SK-N-SH treated with all-trans-retinoic acid at 6 μM for 48 hours (cell line): Measurements from ENCODE around the gene SSR2.

Source experiments
- ATAC-seq: fragments of 200-7000 bp; cut with Tn5 transposase; 3 replicates; pipeline ENCODE4 v1.9.1; 2020; ENCODE audit warnings: mild to moderate bottlenecking, moderate library complexity
- ARNTL ChIP-seq: fragments of 450-650 bp; formaldehyde crosslinking; IDR thresholded peaks from 2 replicates; pipeline ENCODE4 v1.5.0; 2020; ENCODE audit warnings: low read depth, mild to moderate bottlenecking, moderate library complexity, borderline replicate concordance
- BACH2 ChIP-seq: fragments of 250-450 bp; sonication (Bioruptor Pico); IDR thresholded peaks from 2 replicates; pipeline ENCODE4 v1.9.0; 2021; ENCODE audit warnings: mild to moderate bottlenecking, borderline replicate concordance
- CSDC2 ChIP-seq: fragments of 250-450 bp; sonication (Bioruptor Pico); IDR thresholded peaks from 2 replicates; pipeline ENCODE4 v1.5.0; 2020; ENCODE audit warnings: mild to moderate bottlenecking, moderate library complexity
- CSRNP3 ChIP-seq: fragments of 250-450 bp; sonication (Bioruptor Pico); IDR thresholded peaks from 2 replicates; pipeline ENCODE4 v1.5.1; 2021; ENCODE audit warnings: mild to moderate bottlenecking, moderate library complexity
- ESRRG ChIP-seq: fragments of 250-450 bp; sonication (Bioruptor Pico); IDR thresholded peaks from 2 replicates; pipeline ENCODE4 v1.6.1; 2021; ENCODE audit warnings: mild to moderate bottlenecking
- GLIS3 ChIP-seq: fragments of 250-450 bp; sonication (Bioruptor Pico); IDR thresholded peaks from 2 replicates; pipeline ENCODE4 v1.5.0; 2020; ENCODE audit warnings: mild to moderate bottlenecking, moderate library complexity
- ISL1 ChIP-seq: fragments of 250-450 bp; sonication (Bioruptor Pico); IDR thresholded peaks from 2 replicates; pipeline ENCODE4 v2.1.2; 2022; ENCODE audit warnings: mild to moderate bottlenecking, moderate library complexity
- OSR1 ChIP-seq: fragments of 250-450 bp; sonication (Bioruptor Pico); IDR thresholded peaks from 2 replicates; pipeline ENCODE4 v1.8.0; 2022; ENCODE audit warnings: moderate library complexity, mild to moderate bottlenecking, inconsistent platforms
- PATZ1 ChIP-seq: fragments of 250-450 bp; sonication (Bioruptor Pico); IDR thresholded peaks from 2 replicates; pipeline ENCODE4 v1.8.0; 2020; ENCODE audit warnings: mild to moderate bottlenecking, moderate library complexity, borderline replicate concordance
- POU6F1 ChIP-seq: fragments of 250-450 bp; sonication (Bioruptor Pico); IDR thresholded peaks from 2 replicates; pipeline ENCODE4 v1.8.0; 2021; ENCODE audit warnings: low read depth, mild to moderate bottlenecking, moderate library complexity, borderline replicate concordance
- RARB ChIP-seq: fragments of 250-450 bp; sonication (Bioruptor Pico); IDR thresholded peaks from 2 replicates; pipeline ENCODE4 v1.8.0; 2021; ENCODE audit warnings: mild to moderate bottlenecking, moderate library complexity
- SNAI2 ChIP-seq: fragments of 250-450 bp; sonication (Bioruptor Pico); IDR thresholded peaks from 2 replicates; pipeline ENCODE4 v1.5.0; 2020; ENCODE audit warnings: mild to moderate bottlenecking, moderate library complexity
- TCF4 ChIP-seq: fragments of 250-450 bp; sonication (Bioruptor Pico); IDR thresholded peaks from 2 replicates; pipeline ENCODE4 v1.8.0; 2021; ENCODE audit warnings: mild to moderate bottlenecking, moderate library complexity, borderline replicate concordance
- TOX ChIP-seq: fragments of 250-450 bp; sonication (Bioruptor Pico); IDR thresholded peaks from 2 replicates; pipeline ENCODE4 v1.8.0; 2021; ENCODE audit warnings: mild to moderate bottlenecking, moderate library complexity, borderline replicate concordance
- TSHZ2 ChIP-seq: fragments of 250-450 bp; sonication (Bioruptor Pico); IDR thresholded peaks from 2 replicates; pipeline ENCODE4 v1.5.0; 2020; ENCODE audit warnings: mild to moderate bottlenecking, moderate library complexity
- ZC3H10 ChIP-seq: fragments of 250-450 bp; sonication (Bioruptor Pico); IDR thresholded peaks from 2 replicates; pipeline ENCODE4 v1.5.1; 2021; ENCODE audit warnings: mild to moderate bottlenecking, moderate library complexity
- ZFP30 ChIP-seq: fragments of 450-650 bp; formaldehyde crosslinking; IDR thresholded peaks from 2 replicates; pipeline ENCODE4 v1.5.0; 2022; ENCODE audit warnings: mild to moderate bottlenecking, moderate library complexity
- ZNF565 ChIP-seq: fragments of 450-650 bp; formaldehyde crosslinking; conservative IDR thresholded peaks from 2 replicates; pipeline ENCODE4 v1.5.0; 2020; ENCODE audit warnings: low read depth, mild to moderate bottlenecking, moderate library complexity
- ZNF70 ChIP-seq: fragments of 450-650 bp; formaldehyde crosslinking; IDR thresholded peaks from 2 replicates; pipeline ENCODE4 v1.5.0; 2020; ENCODE audit warnings: mild to moderate bottlenecking, moderate library complexity
- ZNF8 ChIP-seq: fragments of 450-650 bp; formaldehyde crosslinking; IDR thresholded peaks from 2 replicates; pipeline ENCODE4 v1.5.0; 2020; ENCODE audit warnings: mild to moderate bottlenecking, moderate library complexity
- TF ChIP-seq, protein P1 (sequence below): fragments of 250-450 bp; sonication (Bioruptor Pico); IDR thresholded peaks from 2 replicates; pipeline ENCODE4 v1.5.1; 2020; ENCODE audit warnings: low read depth, mild to moderate bottlenecking, moderate library complexity

The SSR2 gene

DNA sequence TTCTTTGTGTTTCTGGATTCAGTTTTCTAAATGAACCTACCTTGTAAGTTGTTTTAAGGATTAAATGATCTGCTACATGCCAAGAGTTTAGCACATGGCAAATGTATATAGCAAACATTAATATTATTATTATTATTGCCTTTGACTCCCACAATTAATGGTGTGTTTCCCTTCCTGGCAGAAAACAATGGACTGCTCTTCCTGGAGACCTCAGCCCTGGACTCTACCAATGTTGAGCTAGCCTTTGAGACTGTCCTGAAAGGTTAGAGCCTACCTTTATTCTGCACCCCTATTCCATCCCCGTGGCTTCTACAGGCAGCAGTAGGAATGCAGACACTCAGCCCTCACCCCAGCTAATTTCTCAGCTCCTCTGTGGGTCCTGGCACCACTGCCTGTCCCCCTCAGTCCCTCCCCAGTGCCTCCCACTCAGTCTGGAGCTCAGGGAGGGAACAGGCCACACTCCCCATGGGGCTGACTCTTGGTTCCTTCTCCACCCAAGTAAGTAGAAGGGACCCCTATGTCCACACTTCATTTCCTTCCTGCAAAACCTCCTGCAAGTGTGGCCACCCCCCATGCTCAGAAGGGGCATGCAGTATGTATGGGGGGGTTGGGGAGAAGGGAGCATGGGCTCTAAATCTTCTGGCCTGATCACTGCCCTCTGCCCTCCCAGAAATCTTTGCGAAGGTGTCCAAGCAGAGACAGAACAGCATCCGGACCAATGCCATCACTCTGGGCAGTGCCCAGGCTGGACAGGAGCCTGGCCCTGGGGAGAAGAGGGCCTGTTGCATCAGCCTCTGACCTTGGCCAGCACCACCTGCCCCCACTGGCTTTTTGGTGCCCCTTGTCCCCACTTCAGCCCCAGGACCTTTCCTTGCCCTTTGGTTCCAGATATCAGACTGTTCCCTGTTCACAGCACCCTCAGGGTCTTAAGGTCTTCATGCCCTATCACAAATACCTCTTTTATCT, 49.0 kb upstream of the SSR2 start:
- ATAC-seq = peak; percentile 3; the same call in 1 of the 3 replicates
- TF ChIP-seq ZNF70 (no peak), ARNTL (CRISPR knock-in tag) (no peak)

GRCh38 chr1:156067262-156067661, 46.5 kb upstream of the SSR2 start:
- ATAC-seq = no peak
- TF ChIP-seq BACH2 = no peak
- TF ChIP-seq GLIS3 (CRISPR knock-in tag) = no peak
- TF ChIP-seq OSR1 (CRISPR knock-in tag) = no peak
- TF ChIP-seq ARNTL (CRISPR knock-in tag) = no peak
- TF ChIP-seq ZNF70 = no peak
- no peak for TF ChIP-seq TOX (CRISPR knock-in tag)
- TF ChIP-seq ZNF565 = no peak
- no peak for TF ChIP-seq TCF4 (CRISPR knock-in tag)
- no peak for TF ChIP-seq TSHZ2 (CRISPR knock-in tag)
- no peak for TF ChIP-seq CSRNP3 (CRISPR knock-in tag)
- TF ChIP-seq SNAI2 (CRISPR knock-in tag) = no peak
- no peak for TF ChIP-seq RARB
- TF ChIP-seq ESRRG (CRISPR knock-in tag) = no peak
- TF ChIP-seq ISL1 = no peak
- no peak for TF ChIP-seq ZNF8 (CRISPR knock-in tag)
- TF ChIP-seq CSDC2 = no peak
- no peak for TF ChIP-seq ZC3H10

- no peak for TF ChIP-seq TOX (CRISPR knock-in tag)
- TF ChIP-seq ZFP30 = no peak
- no peak for TF ChIP-seq PATZ1 (CRISPR knock-in tag)
- TF ChIP-seq BACH2 = no peak
- no peak for TF ChIP-seq POU6F1
- TF ChIP-seq, protein P1, sequence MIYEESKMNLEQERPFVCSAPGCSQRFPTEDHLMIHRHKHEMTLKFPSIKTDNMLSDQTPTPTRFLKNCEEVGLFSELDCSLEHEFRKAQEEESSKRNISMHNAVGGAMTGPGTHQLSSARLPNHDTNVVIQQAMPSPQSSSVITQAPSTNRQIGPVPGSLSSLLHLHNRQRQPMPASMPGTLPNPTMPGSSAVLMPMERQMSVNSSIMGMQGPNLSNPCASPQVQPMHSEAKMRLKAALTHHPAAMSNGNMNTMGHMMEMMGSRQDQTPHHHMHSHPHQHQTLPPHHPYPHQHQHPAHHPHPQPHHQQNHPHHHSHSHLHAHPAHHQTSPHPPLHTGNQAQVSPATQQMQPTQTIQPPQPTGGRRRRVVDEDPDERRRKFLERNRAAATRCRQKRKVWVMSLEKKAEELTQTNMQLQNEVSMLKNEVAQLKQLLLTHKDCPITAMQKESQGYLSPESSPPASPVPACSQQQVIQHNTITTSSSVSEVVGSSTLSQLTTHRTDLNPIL (CRISPR knock-in tag) = no peak
- no peak for TF ChIP-seq SNAI2 (CRISPR knock-in tag)
- no peak for TF ChIP-seq TCF4 (CRISPR knock-in tag)
- no peak for ATAC-seq
These were observed 45.1 kb upstream of the SSR2 start for GRCh38 chr1:156065871-156066270.
